NCI-H2171 (cell line): Measurements from ENCODE around the gene CAMSAP1.

Experiments
- DNase-seq: peaks from one replicate; lab custom pipeline; 2025; lab: John Stamatoyannopoulos, UW

Gene CAMSAP1

GRCh38 chr9:135833864-135834263, 73.5 kb downstream of the CAMSAP1 start:
- DNase-seq = no peak

GRCh38 chr9:135830496-135830895, 76.8 kb downstream of the CAMSAP1 start:
- DNase-seq = no peak

- DNase-seq = no peak
Observed at GRCh38 chr9:135828656-135829055, 78.7 kb downstream of the CAMSAP1 start.

DNA sequence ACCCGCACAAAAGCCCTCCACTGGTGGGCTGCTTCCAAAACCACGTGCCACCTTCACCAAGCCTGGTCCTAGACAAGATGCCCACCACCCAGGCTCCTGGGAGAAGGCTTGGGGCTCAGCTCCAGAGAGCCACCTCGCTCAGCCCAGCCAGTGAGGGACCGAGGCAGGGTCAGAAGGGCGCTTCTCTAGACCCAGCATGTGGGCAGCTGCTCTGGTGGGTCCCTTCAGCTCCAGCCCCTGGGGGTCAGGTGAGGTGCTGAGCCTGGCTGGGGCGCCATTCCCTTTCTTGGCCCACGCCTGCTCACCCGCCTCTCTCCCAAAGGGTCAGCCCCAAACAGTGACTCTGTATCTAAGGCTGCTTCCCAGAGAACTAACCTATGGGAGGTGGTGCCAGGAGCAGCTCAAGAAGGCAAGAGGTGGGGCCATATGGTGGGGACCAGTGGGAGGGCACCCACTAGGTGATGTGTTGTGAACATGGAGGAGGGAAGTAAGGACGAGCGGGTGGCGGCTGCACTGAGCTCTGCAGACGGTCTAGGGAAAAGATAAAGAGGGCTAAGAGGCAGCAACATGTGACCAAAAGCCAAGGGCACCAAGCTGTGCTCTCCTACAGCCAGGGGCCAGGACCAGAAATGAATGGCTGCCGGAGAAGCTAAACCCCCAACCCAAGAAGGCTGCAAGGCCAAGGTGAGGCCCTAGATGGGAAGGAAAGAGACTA, 79.3 kb downstream of the CAMSAP1 start:
- DNase-seq = no peak

GRCh38 chr9:135827301-135827700, 80.0 kb downstream of the CAMSAP1 start:
- DNase-seq = no peak

DNA sequence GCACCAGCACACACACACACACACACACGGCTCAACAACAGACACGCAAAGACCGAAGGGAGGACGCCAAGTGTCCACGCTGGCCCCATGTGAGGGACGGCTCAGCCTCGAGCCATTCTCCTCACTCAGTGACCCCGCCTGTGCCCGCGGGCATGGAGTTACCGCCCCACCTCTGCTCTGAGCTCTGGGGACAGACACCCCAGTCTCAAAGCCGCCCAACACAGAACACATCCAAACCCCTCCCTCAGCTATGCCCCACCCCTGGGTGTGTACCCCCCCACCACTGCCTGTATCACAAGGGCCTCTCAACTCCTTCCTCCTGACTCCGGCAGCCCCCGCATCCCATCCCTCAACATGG, 81.2 kb downstream of the CAMSAP1 start:
- no peak for DNase-seq

GRCh38 chr9:135825435-135826187, 81.7 kb downstream of the CAMSAP1 start:
- DNase-seq = no peak

DNA sequence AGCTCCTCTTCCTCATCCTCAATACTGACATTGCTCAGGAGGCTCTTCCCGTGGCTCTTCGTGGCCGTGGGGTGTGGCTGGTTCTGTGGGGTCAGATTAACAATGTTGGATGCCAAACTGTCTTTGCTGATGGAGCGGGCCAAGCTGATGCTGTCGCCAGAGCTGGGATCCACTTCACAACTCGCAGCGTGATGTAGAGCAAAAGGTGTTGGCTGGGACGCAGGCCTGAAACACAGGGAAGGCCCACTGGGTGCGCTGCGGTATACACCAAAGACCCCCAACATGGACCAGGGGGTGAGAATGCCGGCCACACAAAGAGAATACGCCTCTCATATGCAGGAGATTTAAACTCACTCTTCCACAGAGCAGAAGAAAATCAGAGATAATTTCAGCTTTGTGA, 84.3 kb downstream of the CAMSAP1 start:
- no peak for DNase-seq

DNA sequence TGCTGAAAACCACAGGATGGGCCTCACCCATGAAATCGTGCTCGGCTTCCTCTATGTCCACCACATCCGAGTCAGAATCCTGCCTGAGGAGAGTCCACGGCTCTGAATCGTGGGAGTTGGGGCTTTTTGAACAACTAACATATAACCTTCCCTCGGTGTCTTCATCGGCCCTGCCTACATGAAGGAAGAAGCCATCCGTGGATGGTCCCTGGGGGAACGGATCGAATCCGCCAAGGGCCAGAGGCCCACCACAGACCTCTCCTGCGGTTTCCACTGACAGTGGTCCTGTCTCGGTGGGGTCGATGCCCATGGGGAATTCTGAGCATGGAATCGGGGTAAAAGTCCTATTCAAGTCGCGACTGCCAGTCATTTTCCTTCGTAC, 85.0 kb downstream of the CAMSAP1 start:
- no peak for DNase-seq

GRCh38 chr9:135821733-135822373, 85.5 kb downstream of the CAMSAP1 start:
- DNase-seq = no peak

DNA sequence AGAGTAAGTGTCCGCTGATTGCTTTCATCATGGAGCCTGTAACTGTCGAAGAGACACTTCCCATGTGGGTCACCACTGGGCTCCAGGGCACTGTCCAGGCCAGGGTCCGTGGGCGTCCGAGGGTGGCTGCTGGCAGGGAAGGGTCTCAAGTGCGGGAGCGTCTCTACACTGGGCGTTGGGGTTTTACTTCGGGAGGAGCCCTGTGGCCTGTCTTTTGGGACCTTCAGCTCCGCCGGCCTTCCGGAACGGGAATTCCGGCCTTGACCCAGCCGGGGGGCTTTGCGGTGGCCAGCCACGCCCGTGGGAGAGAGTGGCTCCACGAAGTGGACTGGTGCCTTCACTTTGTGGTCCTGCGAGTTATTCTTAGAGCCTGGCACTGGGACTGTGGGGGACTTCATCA, 86.2 kb downstream of the CAMSAP1 start:
- DNase-seq = no peak

GRCh38 chr9:135820661-135821060, 86.7 kb downstream of the CAMSAP1 start:
- DNase-seq = no peak

- DNase-seq = no peak
Observed at GRCh38 chr9:135819905-135820304, 87.4 kb downstream of the CAMSAP1 start.

GRCh38 chr9:135818718-135819475, 88.4 kb downstream of the CAMSAP1 start:
- DNase-seq = no peak

DNA sequence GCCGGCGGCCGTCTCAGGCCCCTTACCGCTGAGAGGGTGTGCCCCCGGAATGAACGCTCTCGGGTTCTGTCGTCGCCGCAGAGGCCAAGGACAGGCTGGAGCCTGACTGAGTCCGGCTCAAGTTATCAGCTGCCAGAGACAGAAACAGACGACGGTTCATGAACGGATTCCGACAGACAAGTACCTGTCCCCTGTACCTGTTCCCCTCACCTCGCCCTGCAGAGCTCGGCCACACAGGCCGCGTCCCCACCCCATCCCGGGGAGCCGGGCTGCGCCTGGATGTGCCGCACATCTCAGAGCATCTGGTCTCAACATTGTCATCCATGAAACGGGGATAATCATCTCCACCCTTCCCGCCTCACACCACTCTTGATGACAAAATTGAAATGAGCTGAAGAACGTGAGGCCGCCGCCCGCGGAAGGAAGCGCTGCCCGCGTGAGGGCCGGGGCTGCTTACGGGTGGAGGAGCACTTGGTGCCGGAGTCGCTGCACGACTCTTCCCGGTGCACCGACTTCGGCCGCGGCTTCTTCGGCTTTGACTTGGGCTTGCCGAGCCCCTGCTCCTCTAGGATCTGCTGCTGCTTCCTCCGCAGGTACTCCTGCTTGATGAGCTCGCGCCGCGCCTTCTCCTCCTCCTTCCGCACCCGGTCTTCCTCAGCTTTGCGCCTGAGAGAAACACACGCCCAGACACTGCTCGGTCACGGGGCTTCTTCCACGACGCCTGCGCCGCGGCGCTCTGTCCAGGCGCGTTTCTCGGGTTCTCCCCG, 89.2 kb downstream of the CAMSAP1 start:
- no peak for DNase-seq

- no peak for DNase-seq
Observed at GRCh38 chr9:135816651-135816970, 90.7 kb downstream of the CAMSAP1 start.

DNA sequence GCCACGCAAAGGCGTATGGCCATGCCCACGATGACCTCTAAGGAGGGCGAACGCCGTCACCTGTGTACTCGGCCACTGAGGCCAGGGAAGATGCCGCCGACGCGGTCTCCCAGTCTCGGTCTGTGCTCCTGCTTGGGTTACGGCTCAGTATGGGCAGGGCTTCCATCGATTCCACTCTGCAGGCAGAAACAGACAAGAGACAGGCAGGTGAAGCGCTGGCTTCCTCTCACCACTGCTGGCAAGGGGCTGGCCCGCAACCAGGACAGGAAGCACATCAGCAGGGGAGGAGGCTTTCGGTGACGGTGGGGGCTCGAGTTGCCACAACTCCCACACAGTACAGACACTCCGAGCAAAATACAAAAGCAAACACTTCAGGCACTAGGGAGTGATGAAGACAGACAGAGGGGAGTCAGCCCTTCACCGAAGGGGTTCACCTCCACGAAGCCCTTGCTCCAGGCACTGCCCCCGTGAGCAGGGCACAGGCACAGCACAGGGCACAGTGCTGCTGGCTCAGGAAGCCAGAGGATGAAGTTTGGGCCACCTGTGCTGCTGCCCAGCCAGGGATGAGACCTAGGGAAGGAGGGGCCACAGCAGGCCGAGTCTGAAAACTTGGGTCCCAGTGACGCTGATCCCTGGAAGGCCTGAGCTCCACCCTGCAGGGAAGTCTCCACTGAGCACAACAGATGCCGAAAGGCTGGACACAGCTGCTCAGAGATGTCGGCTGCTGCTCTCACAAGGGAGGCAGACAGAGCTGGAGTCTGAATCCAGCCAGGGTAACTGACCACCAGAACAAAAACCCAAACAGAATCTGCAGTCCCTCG, 91.3 kb downstream of the CAMSAP1 start:
- DNase-seq = no peak

DNA sequence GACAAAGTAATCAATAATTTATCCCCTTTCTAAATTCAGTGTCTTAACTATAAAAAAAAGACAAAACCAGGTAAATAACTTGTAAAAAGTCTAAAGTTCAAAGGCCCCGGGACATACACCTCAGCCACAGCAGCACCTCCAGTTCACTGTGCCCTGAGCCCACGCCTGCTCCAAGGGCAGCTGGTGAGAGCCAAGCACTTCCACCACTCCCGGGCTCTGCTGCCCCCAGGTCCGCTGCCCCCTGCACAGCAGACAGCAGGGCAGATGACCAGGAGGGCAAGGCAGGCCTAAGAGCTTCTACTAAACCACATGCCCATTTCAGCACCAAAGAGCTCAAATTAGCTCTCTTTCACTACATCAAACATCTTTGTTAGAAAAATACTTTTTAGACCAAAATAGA, 91.9 kb downstream of the CAMSAP1 start:
- DNase-seq = no peak

- no peak for DNase-seq
Observed at GRCh38 chr9:135814421-135815095, 92.8 kb downstream of the CAMSAP1 start.

- DNase-seq = no peak
Observed at GRCh38 chr9:135813671-135814290, 93.6 kb downstream of the CAMSAP1 start.
